DMS153 (cell line): Measurements from ENCODE around the gene ITFG2.

Experiments used
- DNase-seq: peaks from one replicate; lab custom pipeline; 2025; lab: John Stamatoyannopoulos, UW

ITFG2 gene

DNA sequence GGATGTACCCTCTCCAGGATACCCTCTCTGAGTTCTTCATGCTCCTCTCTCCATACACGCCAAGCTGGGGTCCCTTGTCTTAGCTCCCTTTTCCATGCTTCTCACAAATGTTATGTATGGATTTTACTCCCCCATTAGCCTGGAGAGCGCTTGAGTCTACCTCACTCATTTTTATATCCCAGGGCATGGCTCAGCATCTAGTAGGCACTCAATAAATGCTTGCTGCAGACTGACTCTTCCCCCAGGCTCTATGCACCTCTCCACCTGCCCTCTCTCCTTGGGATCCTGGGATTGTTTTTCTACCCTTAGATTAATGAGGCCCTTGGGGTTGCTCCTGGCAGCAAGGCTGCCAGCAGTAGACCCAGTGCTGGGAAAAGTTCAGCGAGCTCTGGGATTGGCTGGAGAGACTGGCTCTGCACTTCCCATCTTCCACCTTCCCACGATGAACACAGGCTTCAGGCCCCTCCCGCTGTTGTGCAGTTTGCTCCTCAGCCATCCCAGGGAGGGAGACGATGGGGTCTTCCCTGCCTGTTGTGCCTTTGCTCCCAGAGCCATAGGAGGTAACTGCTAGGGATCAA, 20.2 kb downstream of the ITFG2 start:
- DNase-seq, result no peak

DNA sequence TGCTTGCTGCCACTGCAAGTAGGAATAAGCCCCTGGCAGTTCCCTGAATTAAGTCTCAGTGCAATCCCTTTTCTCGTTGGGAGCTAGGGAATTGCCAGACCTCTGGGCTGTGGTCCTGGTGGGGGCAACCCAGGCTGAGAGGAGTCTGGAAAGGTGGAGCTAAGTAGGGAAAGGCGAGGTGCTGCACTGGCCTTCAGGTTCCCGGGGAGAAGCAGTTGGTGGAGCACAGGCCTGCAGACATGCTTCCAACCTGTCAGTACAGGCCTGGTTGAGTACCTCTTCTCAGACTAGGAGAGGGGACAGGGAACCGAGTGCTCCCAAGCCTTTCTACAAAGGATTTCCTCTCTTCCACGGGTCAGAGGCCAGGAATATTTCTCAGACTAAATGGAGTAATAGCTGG, 20.9 kb downstream of the ITFG2 start:
- DNase-seq, result no peak

DNA sequence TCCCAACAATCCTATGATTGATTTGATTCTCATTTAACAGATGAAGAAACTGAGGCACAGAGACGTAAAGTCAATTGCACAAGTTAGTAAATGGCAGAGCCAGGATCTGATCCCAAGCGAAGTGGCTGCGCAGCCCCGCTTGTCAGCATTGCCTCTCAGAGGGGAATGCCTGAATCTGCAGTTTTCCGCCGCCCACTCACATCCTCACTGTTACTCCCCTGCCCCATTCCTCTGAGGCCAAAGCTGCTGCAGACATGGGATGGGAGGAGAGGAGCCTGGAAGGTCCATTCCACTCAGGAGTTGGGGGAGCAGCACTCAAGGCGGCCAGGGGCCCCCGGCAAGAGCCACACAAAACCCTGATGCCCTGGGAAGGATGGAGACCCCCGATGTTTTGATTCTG, 21.3 kb downstream of the ITFG2 start:
- DNase-seq, result no peak

DNA sequence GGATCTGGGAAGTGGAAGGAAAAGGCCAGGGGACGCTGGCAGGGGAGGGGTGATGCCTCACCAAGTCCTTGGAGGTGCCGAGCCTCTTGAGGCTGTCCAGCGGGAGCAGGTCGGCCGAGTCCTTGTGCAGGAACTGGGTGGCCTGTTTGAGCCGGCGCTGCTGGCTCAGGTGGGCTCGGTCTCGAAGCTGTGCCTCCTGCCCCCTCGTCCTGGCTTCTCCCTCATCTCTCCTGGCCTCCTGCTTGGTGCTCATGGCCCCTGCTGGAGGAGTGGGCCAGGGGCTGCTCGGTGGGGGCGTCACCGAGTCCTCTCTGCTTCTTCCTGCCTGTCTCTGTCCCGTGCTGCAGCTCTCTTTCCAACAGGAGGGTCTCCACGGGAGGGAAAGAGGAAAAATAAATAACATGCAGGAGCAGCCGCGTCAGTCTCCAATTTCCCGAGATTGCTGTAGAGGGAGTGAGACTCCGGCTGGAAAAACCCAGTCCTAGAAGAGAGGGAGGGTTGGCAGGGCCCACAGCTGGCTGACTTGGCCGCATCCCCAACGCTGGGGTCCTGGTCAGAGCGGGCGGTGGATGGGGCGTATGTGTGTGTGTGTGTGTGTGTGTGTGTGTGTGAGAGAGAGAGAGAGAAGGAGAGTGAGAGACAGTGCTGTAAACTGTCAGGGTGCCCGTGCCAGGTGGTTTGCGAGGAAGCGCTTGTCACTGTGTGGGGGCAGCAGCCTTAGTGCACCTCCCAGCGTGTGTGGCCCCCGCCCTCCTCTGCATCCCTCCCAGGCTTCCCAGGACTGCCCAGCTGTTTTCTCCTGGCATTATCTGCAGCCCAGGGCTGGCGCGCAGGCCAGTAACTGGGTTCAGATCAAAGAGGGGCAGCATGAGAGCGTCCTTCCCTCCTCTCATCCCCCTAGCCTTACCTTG, 22.4 kb downstream of the ITFG2 start, which contains the start of gene NRIP2:
NRIP2 (minus strand) TSS at position 455 of the 911 bp plus-strand sequence; CDS start at position 403, 52 bp downstream.
- DNase-seq, result no peak

DNA sequence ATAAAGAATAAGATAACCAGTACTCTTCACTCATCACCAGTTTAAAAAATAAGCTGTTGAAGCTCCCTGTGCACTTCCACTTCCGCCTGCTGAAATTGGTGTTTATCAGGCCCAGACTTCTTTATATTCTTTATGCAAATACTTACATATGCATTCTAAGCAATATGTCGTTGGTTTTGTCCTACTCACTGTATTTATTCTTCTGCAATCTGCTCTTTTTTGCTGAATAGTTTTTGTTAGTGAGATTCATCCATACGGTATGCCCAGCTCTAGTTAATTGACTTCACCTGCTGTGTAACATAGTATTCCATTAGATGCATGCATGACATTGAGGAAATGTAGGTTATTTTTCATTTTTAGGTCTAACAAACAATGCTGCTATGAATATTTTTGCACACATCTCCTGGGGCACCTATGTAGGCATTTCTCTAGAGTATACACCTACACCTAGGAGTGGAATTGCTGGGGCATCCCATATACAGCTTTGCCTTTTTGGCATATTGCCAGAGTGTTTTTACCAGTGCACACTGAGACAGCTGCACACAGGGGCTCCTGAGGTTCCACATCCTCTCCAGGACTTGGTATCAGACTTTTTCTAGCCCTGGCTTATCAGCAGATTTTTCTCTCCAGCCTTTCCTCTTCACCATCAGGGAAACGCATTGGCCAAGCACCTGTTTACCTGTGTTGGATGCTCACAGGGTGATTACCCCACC, 23.4 kb downstream of the ITFG2 start:
- no peak for DNase-seq

DNA sequence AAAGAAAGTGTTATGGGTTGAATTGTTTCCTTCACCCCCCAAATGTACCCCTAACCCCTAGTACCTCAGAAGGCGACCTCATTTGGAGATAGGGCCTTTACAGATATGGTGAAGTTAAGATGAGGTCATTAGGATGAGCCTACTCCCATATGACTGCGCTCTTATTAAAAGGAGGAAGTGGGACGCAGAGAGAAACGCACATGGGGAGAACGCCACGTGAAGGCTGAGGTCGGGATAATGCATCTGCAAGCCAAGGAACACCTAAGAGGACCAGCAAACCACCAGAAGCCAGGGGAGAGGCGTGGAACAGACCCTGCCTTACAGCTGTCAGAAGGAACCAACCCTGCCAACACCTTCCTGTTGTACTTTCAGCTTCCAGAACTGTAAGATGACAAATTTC, 24.1 kb downstream of the ITFG2 start:
- no peak for DNase-seq

DNA sequence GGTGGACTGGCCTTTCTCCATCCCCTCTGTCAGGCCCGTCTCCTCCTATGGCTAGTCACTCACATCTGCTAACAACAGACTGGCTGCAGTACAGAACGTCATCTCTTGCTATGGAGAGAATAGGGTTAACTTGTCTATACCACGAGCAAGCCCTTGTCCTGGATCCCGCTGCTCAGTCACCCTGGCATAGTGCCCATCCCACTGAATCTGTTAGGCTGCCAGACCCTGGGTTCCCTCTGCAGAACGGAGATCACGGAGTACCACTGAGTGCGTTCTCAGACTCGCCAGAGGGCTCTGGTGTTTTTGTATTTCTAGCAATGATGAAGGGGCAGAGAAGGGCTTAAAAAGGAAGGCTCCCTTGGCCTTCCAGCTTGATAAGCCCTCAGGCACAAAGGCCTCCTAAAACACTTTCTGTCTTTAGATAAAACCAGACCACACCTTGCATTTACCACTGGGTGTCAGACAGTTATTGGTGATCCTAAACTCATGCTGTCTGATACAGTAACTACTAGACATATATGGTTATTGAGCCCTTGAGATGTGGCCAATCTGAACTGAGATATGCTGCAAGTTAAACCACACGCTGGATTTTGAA, 28.7 kb downstream of the ITFG2 start:
- DNase-seq, result no peak

DNA sequence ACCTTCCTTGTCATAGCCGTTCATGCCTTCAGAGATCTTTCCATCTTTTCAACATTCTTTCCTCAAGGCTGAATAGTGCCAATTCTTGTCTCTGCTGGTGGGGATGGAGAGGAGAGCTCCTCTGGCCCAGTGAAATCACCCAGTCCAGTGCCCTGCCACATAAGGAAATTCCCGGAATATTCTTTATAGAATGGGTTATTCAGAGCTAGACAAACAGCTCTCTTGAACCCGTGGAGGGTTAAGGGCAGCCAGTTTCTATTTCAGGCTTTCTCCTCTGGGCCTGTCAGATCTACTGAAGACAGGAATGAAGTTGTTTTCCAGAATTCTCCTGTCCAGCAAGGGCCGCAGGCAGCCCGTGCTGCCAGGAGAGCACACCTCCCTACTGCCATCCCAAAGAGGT, 30.5 kb downstream of the ITFG2 start:
- DNase-seq, result no peak

DNA sequence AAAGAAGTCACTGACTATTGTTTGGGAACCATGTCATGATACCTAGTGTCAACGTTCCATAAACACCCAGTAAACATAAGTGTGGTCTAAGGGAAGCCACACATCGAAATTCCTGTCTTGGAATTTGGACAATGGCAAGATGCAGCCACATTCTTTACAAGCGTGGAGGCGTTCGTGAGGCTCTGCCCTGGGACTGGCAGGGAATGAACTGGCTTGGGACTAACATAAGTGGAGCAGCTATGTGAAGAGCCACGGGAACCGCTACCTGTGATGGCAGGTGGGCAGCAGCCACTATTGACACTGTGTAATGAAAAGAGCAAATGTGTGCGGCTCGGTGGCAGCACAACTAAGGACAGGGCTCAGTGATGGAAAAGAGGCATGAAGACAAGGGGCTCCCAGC, 32.3 kb downstream of the ITFG2 start:
- DNase-seq, result no peak

DNA sequence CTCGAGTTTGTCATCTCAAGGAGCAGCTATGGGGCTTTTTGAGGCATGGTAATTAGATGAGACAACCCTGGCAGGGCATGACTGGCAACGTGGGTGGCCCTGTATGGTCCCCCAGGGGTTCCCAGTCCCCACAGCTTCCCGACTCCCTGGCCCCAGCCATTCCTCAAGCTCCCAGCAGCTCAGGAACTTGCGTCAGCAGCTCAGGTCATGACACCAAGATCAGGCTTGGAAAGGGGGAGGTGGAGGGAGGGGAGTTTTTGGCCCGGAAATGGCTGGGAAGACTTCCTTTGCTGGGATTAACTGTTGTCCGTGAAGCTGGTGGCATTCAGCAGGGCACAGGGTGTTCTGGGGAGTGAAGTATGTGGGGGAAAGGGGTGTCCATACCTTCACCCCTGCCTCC, 32.8 kb downstream of the ITFG2 start:
- DNase-seq, result no peak

DNA sequence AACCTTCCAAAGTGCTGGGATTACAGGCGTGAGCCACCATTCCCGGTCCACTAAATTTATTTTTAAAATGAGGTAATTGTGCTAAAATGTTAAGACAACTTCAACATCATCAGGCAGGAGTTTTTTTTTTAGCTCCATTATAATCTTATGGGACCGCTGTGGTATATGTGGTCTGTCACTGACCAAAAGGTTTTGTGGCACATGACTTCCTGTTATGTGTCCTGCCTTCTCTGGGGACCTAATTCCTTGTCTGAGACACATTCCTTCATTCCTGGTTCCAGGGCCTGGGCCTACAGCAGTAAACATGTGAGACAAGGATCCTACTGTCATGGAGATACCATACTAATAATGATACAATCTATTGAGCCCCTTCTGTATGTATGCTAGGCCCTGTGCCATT, 39.5 kb downstream of the ITFG2 start:
- DNase-seq, result no peak

DNA sequence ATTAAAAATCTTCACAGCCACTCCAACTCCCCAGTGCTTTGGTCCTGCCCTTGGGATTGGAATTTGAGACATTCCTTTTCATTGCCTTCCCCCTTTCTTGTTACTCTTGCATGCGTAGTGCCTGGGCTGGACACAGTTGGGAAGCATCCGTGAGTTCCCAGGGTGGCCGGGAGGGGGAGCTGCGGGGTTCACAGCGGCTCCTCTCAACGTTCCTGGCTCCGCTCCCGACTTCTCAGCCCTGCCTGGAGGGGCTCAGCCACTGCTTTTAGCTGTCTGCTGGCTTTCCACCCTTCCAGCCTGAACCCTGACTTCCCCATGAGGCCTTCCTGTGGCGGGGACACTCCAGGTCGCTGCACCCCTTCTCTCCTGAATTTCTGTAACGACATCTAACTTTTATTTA, 41.2 kb downstream of the ITFG2 start:
- no peak for DNase-seq

DNA sequence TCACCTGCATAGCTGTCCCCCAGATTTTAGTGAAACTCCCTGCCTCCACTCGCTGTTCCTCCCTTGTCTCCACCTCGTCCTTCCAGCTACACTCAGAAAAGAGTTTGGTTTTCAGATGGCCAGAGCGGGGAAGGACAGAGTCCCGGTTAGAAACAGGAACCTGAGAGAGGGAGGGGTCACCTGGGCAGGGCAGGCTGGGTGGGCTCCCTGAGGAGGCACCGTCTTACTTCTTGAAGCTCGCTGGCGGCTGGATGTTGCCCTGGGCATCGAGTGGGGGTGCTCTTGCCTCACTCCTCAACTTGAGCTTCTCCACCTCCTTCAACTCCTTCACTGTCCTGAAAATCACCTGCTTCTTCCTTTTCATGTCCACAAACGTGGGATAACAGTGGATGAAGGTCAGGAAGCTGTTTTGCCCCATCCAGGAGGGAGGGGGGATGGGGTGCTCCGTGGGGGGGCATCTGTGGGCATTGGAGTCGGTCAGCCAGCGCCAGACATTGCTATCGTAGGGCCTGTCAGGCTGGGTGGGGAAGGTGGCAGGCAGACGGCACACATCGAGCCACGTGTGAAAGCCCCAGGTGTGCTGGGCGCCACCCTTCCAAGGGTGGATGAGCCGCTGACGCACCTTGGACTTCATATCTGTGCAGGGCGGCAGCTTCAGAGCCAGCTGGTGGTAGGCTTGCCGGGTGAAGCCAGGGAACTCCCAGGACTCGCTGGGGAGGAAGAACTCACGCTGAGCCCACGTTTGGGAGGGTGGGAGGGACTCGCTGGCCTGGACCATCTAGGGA, 42.4 kb downstream of the ITFG2 start:
- no peak for DNase-seq

DNA sequence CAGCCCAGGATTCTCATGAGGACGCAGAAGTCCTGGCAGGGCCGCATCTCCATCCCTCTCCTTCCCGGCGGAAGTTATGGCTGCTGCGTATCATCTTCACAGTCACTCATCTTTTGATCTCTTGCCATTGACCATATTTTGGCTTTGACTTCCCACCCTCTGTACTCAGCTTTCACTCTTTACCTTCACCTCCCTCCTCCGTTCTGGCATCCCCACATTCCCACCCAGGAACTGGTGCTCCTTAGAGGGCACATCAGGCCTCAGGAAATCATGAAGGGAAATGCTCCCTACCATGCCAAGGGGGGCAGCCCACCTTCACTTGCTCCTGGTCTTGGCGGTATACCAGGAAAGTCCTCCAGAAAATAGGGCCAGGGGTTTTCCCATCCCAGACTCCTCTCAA, 43.1 kb downstream of the ITFG2 start:
- DNase-seq, result no peak

DNA sequence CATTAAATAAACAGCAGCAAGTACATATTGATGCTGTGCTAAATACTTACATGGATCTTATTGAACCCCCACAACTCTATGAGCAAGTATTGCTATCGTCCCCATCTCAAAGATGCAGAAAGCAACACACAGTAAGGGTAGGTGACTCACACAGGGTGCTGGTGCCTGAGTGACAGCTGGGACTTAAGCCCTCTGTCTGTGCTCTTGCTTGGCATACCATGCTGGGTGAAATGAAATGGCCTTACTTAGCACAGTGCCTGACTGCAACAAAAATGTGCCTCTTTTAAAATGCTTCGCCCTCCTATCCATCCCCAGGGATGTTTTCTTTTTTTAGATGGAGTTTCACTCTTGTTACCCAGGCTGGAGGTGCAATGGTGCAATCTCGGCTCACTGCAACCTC, 43.6 kb downstream of the ITFG2 start:
- DNase-seq, result no peak

DNA sequence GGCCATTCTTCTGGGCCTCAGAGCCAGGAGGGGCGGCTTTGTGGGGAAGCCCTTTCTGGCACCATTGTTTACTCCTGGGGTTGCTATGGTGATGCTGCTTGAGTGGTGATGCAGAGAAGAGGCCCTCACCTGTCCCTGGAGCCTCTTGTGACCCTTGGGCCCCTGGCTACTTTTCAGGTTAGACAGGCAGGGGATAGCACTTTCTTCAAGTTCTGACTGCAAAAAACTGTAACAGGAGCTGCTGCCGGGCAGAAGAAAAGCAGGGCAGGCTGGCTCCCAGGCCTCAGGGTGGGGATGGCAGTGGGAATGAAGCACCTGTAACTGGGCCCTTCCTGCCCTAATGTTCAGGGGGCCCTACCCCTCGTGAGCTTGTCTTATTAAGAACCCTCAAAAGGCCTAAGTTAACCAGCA, 44.6 kb downstream of the ITFG2 start, which contains the start of gene TEX52:
TEX52 (minus strand) TSS at position 19 of the 411 bp plus-strand sequence; CDS start at position 6, 13 bp downstream.
- DNase-seq, result peak; percentile 13

DNA sequence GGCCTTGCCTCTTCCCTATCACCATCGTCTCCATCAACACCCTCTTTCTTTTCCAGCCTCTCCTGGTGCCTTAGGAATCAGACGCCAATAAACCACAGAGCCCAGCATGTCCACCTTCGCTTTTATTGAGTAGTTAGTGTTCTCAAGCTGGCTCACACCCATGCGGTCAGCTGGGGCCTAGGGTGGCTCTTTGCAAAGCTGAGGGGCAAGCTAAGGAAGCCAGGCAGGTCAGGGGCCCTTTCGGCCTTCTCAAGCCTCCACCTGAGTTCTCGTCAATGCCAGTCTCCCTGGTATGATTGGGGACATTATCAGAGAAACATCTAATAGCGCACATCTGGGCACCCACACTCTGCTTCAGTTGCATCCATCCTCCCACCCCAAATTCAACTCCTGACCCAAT, 45.1 kb downstream of the ITFG2 start:
- DNase-seq, result no peak

DNA sequence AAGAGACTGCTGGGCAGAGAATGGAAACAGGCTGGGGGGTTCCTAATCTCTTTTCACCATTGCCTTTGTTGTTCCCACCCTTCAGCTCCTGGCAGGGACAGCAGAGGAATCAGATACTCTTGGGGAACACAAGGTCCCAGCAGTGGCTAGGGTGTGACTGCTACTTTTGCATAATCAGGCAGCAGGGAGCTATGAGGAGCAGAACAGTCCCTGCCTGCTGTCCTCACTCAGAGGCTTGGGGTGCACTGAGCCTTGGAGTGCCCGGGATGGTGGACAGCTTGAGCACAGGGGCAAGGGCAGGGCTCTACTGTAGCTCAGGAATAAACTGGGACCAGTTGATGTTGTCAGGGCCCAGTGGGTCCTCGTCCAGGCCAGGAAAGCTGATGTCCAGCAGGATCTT, 45.9 kb downstream of the ITFG2 start:
- no peak for DNase-seq

DNA sequence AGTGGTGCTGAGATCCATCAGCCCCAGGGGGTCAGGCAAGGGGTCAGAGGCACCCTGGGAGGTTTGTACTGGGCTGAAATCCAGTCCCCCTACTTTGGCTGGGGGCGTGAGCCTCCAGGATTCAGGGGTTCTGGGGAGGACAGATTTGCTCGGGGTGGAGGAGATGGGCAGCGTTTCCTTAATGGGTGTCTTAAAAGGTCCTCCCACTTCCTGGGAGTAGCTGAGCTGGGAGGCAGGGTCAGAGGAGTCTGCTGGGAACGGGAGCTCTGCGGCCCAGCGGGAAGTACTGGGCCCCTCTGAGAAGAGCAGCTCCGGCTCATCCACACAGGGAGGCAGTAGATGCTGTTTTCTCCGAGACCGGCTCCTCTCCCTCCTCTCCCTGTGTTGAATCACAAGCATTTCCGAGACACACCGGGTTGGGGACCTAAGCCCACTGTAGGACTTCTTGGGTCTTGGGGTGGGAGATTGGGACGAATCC, 46.5 kb downstream of the ITFG2 start:
- no peak for DNase-seq

DNA sequence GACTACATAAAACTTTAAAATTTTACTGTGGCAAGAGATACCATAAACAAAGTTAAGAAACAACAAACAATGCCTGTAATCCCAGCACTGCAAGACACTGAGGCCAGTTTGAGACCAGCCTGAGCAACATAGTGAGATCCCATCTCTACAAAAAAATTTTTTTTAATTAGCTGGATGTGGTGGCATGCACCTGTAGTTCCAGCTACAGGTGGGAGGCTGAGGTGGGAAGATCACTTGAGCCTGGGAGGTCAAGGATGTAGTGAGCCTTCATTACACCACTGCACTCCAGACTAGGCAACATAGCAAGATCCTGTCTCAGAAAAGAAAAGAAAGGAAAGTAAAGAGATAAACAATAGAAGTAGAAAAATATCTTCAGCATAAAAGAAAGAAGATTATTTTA, 47.7 kb downstream of the ITFG2 start:
- no peak for DNase-seq

DNA sequence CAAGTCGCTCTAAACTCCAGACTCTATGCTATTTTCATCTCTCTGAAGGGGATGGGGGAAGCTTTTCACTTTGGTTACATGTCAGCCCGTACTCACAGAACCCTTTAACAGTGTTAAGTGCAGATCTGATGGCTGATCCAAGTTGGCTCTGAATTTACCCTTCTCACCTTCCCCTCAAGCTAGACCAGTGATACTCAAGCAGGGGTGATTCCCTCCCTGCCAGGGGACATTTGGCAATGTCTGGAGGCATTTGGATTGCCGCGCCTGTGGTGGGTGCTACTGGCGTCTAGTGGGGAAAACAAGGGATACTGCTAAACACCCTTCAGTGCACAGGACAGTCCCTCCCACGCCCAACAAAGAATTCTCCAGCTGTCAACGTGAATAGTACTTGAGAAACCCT, 50.4 kb downstream of the ITFG2 start:
- no peak for DNase-seq
